ENCODE data around the gene TTC1.
"Not testable (repeated sequence)": the region's sequence is repeated elsewhere in the genome, so short reads cannot be mapped to it uniquely, and the experiment has no call there.

DNA sequence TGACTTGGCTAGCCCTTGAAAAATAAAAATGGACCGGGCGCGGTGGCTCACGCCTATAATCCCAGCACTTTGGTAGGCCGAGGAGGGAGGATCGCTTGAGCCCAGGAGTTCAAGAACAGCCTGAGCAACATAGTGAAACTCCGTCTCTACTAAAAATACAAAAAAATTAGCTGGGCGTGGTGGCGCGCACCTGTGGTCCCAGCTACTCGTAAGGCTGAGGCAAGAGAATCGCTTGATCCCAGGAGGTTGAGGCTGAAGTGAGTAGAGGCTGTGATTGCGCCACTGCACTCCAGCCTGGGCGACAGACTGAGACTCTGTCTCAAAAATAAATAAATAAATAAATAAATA lies 436 bp upstream of the TTC1 start:
- TF ChIP-seq POLR2A (IDR thresholded peaks at IDR 0.05): not testable (repeated sequence)
- TF ChIP-seq, protein P1, sequence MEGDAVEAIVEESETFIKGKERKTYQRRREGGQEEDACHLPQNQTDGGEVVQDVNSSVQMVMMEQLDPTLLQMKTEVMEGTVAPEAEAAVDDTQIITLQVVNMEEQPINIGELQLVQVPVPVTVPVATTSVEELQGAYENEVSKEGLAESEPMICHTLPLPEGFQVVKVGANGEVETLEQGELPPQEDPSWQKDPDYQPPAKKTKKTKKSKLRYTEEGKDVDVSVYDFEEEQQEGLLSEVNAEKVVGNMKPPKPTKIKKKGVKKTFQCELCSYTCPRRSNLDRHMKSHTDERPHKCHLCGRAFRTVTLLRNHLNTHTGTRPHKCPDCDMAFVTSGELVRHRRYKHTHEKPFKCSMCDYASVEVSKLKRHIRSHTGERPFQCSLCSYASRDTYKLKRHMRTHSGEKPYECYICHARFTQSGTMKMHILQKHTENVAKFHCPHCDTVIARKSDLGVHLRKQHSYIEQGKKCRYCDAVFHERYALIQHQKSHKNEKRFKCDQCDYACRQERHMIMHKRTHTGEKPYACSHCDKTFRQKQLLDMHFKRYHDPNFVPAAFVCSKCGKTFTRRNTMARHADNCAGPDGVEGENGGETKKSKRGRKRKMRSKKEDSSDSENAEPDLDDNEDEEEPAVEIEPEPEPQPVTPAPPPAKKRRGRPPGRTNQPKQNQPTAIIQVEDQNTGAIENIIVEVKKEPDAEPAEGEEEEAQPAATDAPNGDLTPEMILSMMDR (IDR thresholded peaks at IDR 0.05): not testable (repeated sequence)
